Panc1 (cell line): ENCODE measurements around the gene ARHGAP4. TPM values are rescaled to one million over a fixed set of nuclear protein-coding genes. Genes with fewer than 3 reads are reported as not detected.
A peak's percentile ranks its signal among the peaks of the same experiment; 100 is the strongest.

Experiments
- ATAC-seq: fragments of 200-7000 bp; cut with Tn5 transposase; 2 replicates; pipeline ENCODE4 v1.9.1; 2020; ENCODE audit warnings: mild to moderate bottlenecking, moderate library complexity
- BruUV-seq: library from RNA; stranded (reverse); fragments of 400-500 nt; replicated peaks from 2 replicates; lab custom pipeline; 2021; lab: Mats Ljungman, UMichigan
- CTCF ChIA-PET: fragments of 300-600 bp; sonication (Branson Sonifier 250); formaldehyde crosslinking; loops from one replicate; lab custom pipeline; 2022; ENCODE audit warnings: antibody characterized with exemption; lab: Charles Lee
- POLR2A ChIA-PET: fragments of 300-600 bp; sonication (Branson Sonifier 250); formaldehyde crosslinking; loops from one replicate; lab custom pipeline; 2022; ENCODE audit warnings: antibody characterized with exemption; lab: Charles Lee
- DNase-seq: peaks from one replicate; pipeline ENCODE4 v3.0.0-alpha.2; 2010; ENCODE audit warnings: low read depth, low spot score
- H3K27ac ChIP-seq: 2 replicates; pipeline ENCODE4 v1.5.1; 2011; ENCODE audit warnings: mild to moderate bottlenecking, low read length, inconsistent platforms
- H3K27me3 ChIP-seq: fragments of 200-500 bp; sonication (Bioruptor generic); 2 replicates; pipeline ENCODE4 v1.6.0; 2014; ENCODE audit warnings: low read length, inconsistent platforms; ENCODE audit not compliant: control insufficient read depth, insufficient read depth
- H3K36me3 ChIP-seq: fragments of 200-500 bp; sonication (Bioruptor generic); 2 replicates; pipeline ENCODE4 v1.5.1; 2014; ENCODE audit warnings: inconsistent platforms, mild to moderate bottlenecking, low read length, moderate library complexity; ENCODE audit not compliant: control insufficient read depth, insufficient read depth
- H3K4me1 ChIP-seq: 2 replicates; pipeline ENCODE4 v1.5.1; 2011; ENCODE audit warnings: inconsistent platforms, mild to moderate bottlenecking, low read length, moderate library complexity; ENCODE audit not compliant: control insufficient read depth, insufficient read depth
- H3K4me3 ChIP-seq, 2 experiments: 2 replicates each; pipeline ENCODE4 v1.5.1; 2011 to 2012; ENCODE audit warnings: low read depth in 2 of 2, low read length in 2 of 2, mild to moderate bottlenecking in 2 of 2, inconsistent platforms in 1 of 2, moderate library complexity in 1 of 2
- H3K9me3 ChIP-seq: fragments of 200-500 bp; sonication (Bioruptor generic); 2 replicates; pipeline ENCODE4 v1.5.1; 2014; ENCODE audit warnings: low read depth, mild to moderate bottlenecking, inconsistent platforms, low read length, moderate library complexity; ENCODE audit not compliant: control insufficient read depth, insufficient read depth
- CTCF ChIP-seq: fragments of 450-650 bp; IDR thresholded peaks from 2 replicates; pipeline ENCODE4 v1.5.1; 2017; ENCODE audit warnings: mild to moderate bottlenecking
- POLR2AphosphoS5 ChIP-seq: IDR thresholded peaks from 2 replicates; pipeline ENCODE4 v1.6.1; 2012; ENCODE audit warnings: mild to moderate bottlenecking, low read depth, low read length, moderate library complexity
- REST ChIP-seq, 2 experiments: IDR thresholded peaks; 2 replicates each; pipeline ENCODE4 v1.6.1; 2011 to 2012; ENCODE audit warnings: low read depth in 2 of 2, control low read depth in 1 of 2, low read length in 1 of 2, mild to moderate bottlenecking in 1 of 2, moderate library complexity in 1 of 2; ENCODE audit not compliant: insufficient read depth in 1 of 2
- SIN3A ChIP-seq: IDR thresholded peaks from 2 replicates; pipeline ENCODE4 v1.6.1; 2012; ENCODE audit warnings: low read depth, mild to moderate bottlenecking, low read length, moderate library complexity, borderline replicate concordance; ENCODE audit not compliant: insufficient read depth
- TCF7L2 ChIP-seq: IDR thresholded peaks from 2 replicates; pipeline ENCODE4 v1.6.1; 2011; ENCODE audit warnings: mild to moderate bottlenecking, low read depth, low read length, inconsistent platforms
- in situ Hi-C: cut with HindIII; loops from 2 replicates; pipeline ENCODE4 v1.10.0; 2016; ENCODE audit warnings: low sequenced_read_pairs, low pct_unique_long_range_greater_than_20kb
- intact Hi-C: fragments of 100-400 bp; cut with micrococcal nuclease; formaldehyde crosslinking; loops from one replicate; pipeline ENCODE4 v1.10.0; 2022; ENCODE audit not compliant: unreplicated experiment
- total RNA-seq: library from RNA; stranded (reverse); gene quantifications from one replicate; pipeline ENCODE4 v1.2.1, GENCODE V29; 2021; ENCODE audit not compliant: unreplicated experiment

ARHGAP4 gene
- total RNA-seq, 1 experiment from 2014 or later = 225 TPM

GRCh38 chrX:153974003-153974725 lies 48.1 kb upstream of the ARHGAP4 start:
- ATAC-seq (no peak), DNase-seq (no peak)
- in situ Hi-C loops (no loop called here), intact Hi-C loops (no loop called here)
- peaks cover 12% of the 10 kb centered on the region for H3K4me1 ChIP-seq
- no peaks in the 10 kb centered on the region; the same call in 1 of the 2 replicates for H3K36me3 ChIP-seq
- peak overlapping the region; percentile 100 for H3K27ac ChIP-seq
- CTCF ChIA-PET = interaction anchor here (0.6 kb wide), 1 partner anchor 26 kb away, joined by 3 read pairs; no protein-coding TSS in a partner anchor
- H3K27me3 ChIP-seq = no peaks in the 10 kb centered on the region
- POLR2A ChIA-PET = no interaction called here
- BruUV-seq = no TSS peak
- no peak for TF ChIP-seq POLR2AphosphoS5
- TF ChIP-seq TCF7L2 = no peak
- peak overlapping the region; percentile 90 to 98; a peak in 3 of 4 replicates for H3K4me3 ChIP-seq
- no peaks in the 10 kb centered on the region for H3K9me3 ChIP-seq

GRCh38 chrX:153973127-153974002 lies 47.3 kb upstream of the ARHGAP4 start:
- TF ChIP-seq REST (IDR thresholded peaks at IDR 0.05; ENCODE audit: insufficient read depth in 1 of 2, low read depth in 2 of 2, low read length in 1 of 2) (no peak), TCF7L2 (no peak), CTCF (no peak), POLR2AphosphoS5 (no peak), SIN3A (no peak)
- H3K4me3 ChIP-seq = peak overlapping the region; percentile 90 to 98
- TSS peak; percentile 89 for BruUV-seq
- ChIA-PET POLR2A (no interaction called here), CTCF (interaction anchor here (0.6 kb wide), 1 partner anchor 27 kb away, joined by 3 read pairs; no protein-coding TSS in a partner anchor)
- H3K27me3 ChIP-seq = no peaks in the 10 kb centered on the region
- H3K27ac ChIP-seq = peak overlapping the region; percentile 100
- no peaks in the 10 kb centered on the region for H3K9me3 ChIP-seq
- no peaks in the 10 kb centered on the region; the same call in 1 of the 2 replicates for H3K36me3 ChIP-seq
- H3K4me1 ChIP-seq = peaks cover 18% of the 10 kb centered on the region
- in situ Hi-C loops (no loop called here), intact Hi-C loops (no loop called here)
- no peak for DNase-seq
- ATAC-seq = no peak
